Mononuclear cell (primary cell): ENCODE data around the gene BCL2L11. TPM values are rescaled to one million over a fixed set of nuclear protein-coding genes. Genes with fewer than 3 reads are reported as not detected.

ENCODE experiments used
- H3K27me3 ChIP-seq: 2 replicates; pipeline ENCODE4 v1.6.0; 2011; ENCODE audit warnings: low read length, control low read depth; ENCODE audit not compliant: insufficient read depth
- H3K4me1 ChIP-seq: 2 replicates; pipeline ENCODE4 v1.5.1; 2011; ENCODE audit warnings: mild to moderate bottlenecking, low read length, control low read depth; ENCODE audit not compliant: insufficient read depth
- H3K4me3 ChIP-seq: 2 replicates; pipeline ENCODE4 v1.5.1; 2011; ENCODE audit warnings: mild to moderate bottlenecking, low read length, moderate library complexity
- H3K9me3 ChIP-seq: 2 replicates; pipeline ENCODE4 v1.5.1; 2011; ENCODE audit warnings: low read depth, mild to moderate bottlenecking, control low read depth, low read length
- total RNA-seq: library from RNA; depleted of rRNA; stranded (reverse); fragments of >200 nt; gene quantifications from one replicate; pipeline ENCODE4 v1.2.3, GENCODE V29; 2012

Gene BCL2L11
- total RNA-seq, 1 donor: 53.2 TPM

DNA sequence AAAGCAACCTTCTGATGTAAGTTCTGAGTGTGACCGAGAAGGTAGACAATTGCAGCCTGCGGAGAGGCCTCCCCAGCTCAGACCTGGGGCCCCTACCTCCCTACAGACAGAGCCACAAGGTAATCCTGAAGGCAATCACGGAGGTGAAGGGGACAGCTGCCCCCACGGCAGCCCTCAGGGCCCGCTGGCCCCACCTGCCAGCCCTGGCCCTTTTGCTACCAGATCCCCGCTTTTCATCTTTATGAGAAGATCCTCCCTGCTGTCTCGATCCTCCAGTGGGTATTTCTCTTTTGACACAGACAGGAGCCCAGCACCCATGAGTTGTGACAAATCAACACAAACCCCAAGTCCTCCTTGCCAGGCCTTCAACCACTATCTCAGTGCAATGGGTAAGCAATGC, 3.0 kb downstream of the BCL2L11 start:
- H3K4me3 ChIP-seq: no peak overlapping the region
- H3K4me1 ChIP-seq: peaks cover 43% of the 10 kb centered on the region
- H3K9me3 ChIP-seq: no peaks in the 10 kb centered on the region
- H3K27me3 ChIP-seq: peaks cover 20% of the 10 kb centered on the region

DNA sequence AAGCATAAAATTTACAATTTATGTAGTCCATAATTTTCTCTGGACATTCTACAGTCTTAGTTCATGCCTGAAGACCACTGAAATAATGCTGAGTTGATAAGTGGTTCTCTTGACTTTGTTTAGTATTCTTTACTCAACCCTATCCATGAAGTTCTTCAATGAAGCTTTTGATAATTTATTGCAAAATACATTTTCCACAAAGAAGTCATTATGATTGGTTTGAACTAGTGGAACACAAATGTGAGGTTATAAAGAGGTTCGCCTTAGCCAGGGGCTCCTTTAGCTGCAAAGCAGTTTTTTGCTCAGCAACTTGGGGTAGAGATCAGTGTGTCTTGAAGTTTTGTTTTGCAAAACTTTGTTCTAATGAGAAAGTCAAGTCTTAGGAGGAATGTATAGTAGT, 5.9 kb downstream of the BCL2L11 start:
- peaks cover 6% of the 10 kb centered on the region for H3K27me3 ChIP-seq
- H3K4me3 ChIP-seq: no peak overlapping the region

DNA sequence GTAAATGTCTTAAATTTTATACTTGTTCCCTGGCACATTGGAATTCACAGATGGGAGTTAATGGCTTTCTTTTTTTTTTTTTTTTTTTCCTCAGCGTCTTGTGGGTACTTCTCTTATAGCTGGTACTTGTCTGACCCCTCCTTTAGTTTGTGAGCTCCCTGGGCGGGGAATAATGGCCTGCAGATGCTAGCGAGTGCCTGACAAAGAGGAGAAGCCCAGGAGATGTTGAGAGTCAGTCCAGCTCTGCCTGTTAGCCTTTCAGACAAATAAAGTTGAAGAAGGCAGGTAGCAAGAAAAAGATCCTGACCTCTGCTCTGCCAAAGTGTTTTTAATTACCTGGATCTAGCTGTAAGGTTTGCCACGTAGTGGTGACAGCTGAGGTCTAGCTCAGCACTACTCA, 6.6 kb downstream of the BCL2L11 start:
- Histone ChIP-seq H3K4me3 (no peak overlapping the region), H3K9me3 (no peaks in the 10 kb centered on the region), H3K27me3 (peaks cover 6% of the 10 kb centered on the region), H3K4me1 (peaks cover 17% of the 10 kb centered on the region)

More for the DNA sequence above, 5.9 kb downstream of the BCL2L11 start:
- Histone ChIP-seq H3K9me3 (no peaks in the 10 kb centered on the region), H3K4me1 (peaks cover 19% of the 10 kb centered on the region)

DNA sequence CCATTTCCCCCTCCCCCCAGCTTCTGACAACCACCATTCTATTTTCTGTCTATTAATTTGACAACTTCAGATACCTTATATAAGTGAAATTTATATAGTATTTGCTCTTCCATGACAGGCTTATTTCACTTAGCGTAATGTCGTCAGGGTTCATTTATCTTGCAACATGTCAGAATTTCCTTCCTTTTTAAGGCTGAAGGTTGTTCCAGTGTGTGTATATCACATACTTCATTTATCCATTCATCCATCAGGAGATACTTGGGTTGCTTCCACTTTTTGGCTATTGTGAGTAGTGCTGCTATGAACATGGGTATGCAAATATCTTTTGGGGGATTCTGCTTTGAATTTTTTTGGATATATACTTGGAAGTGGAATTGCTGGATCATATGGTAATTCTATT, 7.4 kb downstream of the BCL2L11 start:
- Histone ChIP-seq H3K4me1 (peaks cover 13% of the 10 kb centered on the region), H3K27me3 (peaks cover 6% of the 10 kb centered on the region), H3K9me3 (no peaks in the 10 kb centered on the region)

DNA sequence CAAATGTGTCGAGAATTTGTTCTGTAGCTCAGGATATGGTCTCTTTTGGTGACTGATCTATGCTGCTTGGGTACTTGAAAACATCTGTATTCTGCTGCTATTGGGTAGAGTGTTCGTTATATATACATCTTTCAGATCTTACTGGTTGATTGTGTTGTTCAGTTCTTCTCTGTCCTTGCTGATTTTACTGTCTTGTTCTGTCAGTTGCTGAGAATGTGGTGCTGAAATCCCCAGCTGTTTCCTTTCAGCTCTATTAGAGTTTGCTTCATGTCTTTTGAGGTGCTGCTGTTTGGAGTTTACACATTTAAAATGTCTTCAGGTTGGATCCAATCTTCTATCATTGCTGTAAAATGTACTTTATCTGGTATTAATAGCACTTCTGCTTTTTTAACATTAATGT, 12.9 kb downstream of the BCL2L11 start:
- H3K4me3 ChIP-seq: no peak overlapping the region
- no peaks in the 10 kb centered on the region for H3K4me1 ChIP-seq
- no peaks in the 10 kb centered on the region for H3K27me3 ChIP-seq
- H3K9me3 ChIP-seq: no peaks in the 10 kb centered on the region

More for the DNA sequence above, 7.4 kb downstream of the BCL2L11 start:
- no peak overlapping the region for H3K4me3 ChIP-seq

DNA sequence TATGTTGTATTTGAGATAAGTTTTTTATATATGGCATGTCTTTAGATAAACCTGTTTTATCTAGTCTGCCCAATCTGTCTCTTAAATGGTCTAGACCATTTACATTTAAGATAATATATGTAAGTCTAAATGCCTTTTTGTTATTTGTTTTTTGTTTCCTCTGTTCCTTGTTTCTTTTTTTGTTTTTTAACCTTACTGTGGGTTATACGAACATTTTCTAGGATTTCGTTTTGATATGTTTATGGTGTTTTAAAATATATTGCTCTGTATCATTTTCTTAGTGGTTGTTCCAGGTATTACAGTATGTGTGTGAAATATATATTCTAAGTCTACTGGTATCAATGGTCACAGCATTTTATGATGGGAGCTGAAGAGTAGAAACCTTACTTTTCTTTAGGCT, 13.3 kb downstream of the BCL2L11 start:
- no peak overlapping the region for H3K4me3 ChIP-seq
- no peaks in the 10 kb centered on the region for H3K4me1 ChIP-seq
- no peaks in the 10 kb centered on the region for H3K27me3 ChIP-seq
- H3K9me3 ChIP-seq: no peaks in the 10 kb centered on the region

DNA sequence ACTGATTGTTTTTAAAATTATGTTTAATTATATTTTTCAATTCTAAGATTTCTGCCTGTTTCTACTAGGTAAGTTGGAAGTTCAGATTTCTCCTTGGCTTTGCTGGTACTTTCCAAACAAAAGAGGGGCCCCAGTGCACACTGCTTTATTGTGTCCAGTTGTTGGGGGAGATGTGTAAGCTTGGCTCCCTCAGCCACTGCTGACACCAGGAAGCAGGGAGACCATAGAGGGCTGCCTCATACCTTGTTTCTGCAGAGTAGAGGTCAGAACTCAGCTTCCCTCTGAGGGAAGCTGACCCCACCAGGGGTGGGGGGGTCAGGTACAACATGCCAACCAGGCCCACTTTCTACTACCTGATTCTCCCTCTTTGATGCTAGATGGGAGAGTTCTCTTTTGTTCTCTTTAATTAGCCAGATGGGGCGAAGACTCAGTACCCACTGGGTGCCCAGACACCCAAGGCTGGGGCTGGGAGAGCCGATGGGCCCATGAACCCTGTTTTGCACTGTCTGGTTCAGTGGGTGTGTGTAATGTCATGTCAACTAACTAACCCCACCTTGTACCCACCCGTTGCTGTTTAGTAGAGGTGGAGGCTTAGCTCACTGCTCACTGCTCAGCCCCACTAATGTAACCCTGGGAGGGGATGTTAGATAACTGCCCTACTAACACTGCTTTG, 14.7 kb downstream of the BCL2L11 start:
- no peak overlapping the region for H3K4me3 ChIP-seq

DNA sequence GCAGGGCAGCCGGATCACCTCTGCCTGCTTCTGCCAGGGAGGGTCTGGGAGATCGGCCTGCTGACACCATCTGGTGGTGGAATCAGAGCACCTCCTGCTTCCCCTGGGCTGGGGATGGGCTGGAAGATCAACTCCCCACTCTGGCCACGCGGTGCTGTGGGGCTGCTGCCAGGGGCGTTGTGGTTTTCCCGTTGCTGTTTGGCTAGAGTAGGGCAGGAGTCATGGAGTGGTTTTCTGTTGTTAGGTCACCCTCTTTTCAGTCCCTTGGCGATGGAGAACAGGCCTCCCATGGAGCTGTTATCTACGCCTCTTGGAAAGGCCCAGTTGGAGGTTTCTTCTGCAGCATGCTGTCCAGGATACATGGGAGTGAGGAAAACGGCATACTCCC, 15.2 kb downstream of the BCL2L11 start:
- Histone ChIP-seq H3K9me3 (no peaks in the 10 kb centered on the region), H3K4me3 (no peak overlapping the region), H3K27me3 (no peaks in the 10 kb centered on the region), H3K4me1 (no peaks in the 10 kb centered on the region)

More for the DNA sequence above, 14.7 kb downstream of the BCL2L11 start:
- no peaks in the 10 kb centered on the region for H3K4me1 ChIP-seq
- no peaks in the 10 kb centered on the region for H3K27me3 ChIP-seq
- no peaks in the 10 kb centered on the region for H3K9me3 ChIP-seq

DNA sequence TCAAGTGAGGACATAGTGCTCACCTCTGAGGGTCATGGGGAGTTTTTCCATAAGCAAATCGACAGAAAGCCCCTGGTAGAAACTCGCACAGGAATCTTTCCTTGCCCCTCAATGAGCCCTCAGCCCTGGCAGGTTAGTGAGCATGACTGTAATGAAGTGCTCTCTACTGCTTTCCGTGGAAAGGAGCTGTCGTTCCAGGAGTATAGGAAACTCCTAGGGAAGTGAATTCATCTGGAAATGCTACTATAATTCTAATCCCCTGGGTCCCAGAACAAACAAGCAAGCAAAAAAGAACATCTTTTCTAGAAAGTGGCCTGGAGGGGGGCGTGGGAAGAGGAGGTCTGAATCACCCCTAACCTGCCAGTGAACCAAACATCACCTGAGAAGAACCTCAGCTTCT, 18.1 kb downstream of the BCL2L11 start:
- Histone ChIP-seq H3K4me3 (no peak overlapping the region), H3K27me3 (no peaks in the 10 kb centered on the region), H3K9me3 (no peaks in the 10 kb centered on the region), H3K4me1 (no peaks in the 10 kb centered on the region)

DNA sequence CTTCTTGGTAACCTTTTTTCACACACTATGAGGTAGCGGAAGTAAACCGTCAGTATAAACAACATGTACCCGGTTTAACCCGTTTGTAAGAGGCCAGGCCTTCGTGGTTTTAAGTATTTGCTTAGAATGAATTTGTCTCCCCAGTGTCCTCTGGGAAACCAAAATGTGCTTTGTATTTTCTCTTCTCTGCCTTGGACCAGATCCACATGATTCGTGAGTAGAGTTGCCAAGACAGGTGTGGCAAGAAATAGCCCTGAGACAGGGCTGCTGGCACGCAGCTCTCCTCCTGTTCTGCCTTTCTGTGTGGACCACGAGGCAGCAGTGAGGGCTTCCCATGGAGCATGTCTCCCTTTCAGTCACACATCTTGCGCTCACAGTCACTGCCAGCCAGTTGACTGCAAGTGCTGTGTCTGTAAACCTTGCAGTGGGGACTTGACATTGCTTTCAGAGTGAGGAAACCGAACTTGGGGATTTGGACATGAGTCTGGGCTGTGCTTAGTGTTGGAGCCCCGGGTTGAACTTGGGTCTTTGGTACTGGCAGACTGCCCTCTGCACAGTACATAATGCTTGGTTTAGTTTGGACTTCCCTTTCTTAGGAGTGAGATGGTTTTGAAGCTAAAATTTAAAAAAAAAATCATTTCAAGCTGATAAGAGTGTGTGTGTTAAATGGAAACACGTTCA, 19.1 kb downstream of the BCL2L11 start:
- Histone ChIP-seq H3K4me3 (no peak overlapping the region), H3K27me3 (no peaks in the 10 kb centered on the region), H3K9me3 (no peaks in the 10 kb centered on the region), H3K4me1 (no peaks in the 10 kb centered on the region)

DNA sequence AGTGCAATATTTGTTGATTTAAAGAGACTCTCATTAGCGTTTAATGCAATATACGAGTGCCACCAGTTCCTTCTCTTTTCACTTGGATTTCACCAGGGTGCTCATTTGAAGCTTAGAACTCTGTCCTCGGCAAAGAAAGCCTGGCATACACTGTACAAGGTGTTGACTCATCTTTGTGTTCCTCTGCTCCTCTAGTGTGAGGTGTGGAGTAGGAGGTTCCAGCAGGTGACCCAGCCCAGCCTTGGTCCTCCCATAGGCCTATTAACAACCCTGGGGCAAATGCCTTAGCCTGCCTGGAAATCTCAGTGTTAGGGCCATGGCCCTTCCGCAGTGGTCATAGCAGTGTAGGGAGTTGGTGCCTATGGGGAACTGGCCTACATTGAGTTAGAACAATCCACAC, 20.1 kb downstream of the BCL2L11 start:
- no peak overlapping the region for H3K4me3 ChIP-seq
- H3K27me3 ChIP-seq: no peaks in the 10 kb centered on the region
- H3K4me1 ChIP-seq: no peaks in the 10 kb centered on the region
- no peaks in the 10 kb centered on the region for H3K9me3 ChIP-seq

DNA sequence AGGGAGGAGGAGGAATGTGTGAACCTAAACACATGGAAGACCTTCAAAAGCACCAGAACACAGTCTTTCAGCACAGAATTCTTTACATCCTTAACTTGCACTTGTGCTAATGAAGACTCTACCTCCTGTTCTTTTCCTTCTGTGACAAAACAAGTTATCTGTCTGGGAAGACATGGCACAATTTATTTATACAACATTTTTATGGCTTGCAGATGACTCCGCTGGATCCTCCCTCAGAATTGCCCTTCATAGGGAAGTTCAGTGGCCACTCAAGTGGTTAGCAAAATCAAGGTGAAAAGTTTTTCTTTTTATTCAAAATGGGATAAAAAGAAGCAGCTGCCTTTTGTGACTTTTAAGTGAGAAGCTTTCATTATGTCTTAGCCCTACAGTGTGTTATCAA, 21.4 kb downstream of the BCL2L11 start:
- Histone ChIP-seq H3K9me3 (no peaks in the 10 kb centered on the region), H3K27me3 (no peaks in the 10 kb centered on the region), H3K4me3 (no peak overlapping the region), H3K4me1 (no peaks in the 10 kb centered on the region)

DNA sequence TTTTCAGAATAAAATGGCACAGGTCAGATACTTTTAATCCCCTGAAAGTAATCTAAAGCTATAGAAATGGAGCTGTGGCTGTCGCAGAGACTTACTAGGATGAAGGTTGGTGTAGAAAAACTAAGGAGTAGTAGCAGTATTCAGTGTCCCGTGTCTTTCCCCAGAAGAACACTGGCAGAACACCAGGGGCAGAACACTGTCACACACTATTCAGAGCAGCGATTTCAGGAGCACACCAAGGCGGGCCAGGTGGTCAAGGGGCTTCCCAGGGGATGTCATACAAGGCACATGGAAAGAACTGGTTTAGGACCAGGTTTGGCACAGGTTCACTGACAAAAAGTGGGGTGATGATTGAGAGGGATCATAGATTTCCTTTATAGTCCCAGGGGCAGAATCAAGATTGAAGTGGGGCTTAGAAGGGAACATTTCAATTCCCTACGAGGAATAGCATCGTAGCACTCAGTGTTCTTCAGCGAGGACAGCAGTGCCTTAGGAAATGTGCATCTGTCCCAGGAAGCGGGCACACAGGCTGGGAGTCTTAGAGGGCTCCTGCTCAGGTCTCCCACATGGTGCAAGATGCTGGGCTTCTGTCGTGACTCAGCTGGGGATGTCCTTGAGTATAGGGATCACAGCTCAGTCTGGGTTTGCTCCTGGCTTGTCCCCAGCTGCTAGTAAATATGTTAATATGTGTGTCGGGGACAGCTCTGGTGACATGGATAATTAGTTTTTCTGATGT, 22.6 kb downstream of the BCL2L11 start:
- H3K4me1 ChIP-seq: peaks cover 4% of the 10 kb centered on the region
- no peaks in the 10 kb centered on the region for H3K9me3 ChIP-seq
- no peaks in the 10 kb centered on the region for H3K27me3 ChIP-seq
- no peak overlapping the region for H3K4me3 ChIP-seq

DNA sequence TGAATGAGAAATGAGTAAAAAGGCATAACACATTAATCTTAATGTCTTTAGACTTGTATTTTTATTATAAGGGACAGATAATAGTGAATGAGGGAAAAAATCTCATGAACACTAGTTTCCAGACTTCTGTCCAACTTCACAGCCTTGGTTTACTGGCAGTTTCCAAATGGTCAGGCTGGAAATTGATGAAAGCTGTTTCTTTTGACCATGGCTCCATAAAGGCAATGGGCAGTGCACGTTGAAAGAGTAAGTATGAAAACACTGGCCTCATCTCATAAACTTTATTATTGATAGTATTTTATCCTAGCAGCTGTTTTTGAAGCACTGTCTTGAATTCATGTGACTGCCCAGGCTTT, 23.1 kb downstream of the BCL2L11 start:
- peaks cover 4% of the 10 kb centered on the region for H3K4me1 ChIP-seq
- no peaks in the 10 kb centered on the region for H3K27me3 ChIP-seq
- no peak overlapping the region for H3K4me3 ChIP-seq
- H3K9me3 ChIP-seq: no peaks in the 10 kb centered on the region

DNA sequence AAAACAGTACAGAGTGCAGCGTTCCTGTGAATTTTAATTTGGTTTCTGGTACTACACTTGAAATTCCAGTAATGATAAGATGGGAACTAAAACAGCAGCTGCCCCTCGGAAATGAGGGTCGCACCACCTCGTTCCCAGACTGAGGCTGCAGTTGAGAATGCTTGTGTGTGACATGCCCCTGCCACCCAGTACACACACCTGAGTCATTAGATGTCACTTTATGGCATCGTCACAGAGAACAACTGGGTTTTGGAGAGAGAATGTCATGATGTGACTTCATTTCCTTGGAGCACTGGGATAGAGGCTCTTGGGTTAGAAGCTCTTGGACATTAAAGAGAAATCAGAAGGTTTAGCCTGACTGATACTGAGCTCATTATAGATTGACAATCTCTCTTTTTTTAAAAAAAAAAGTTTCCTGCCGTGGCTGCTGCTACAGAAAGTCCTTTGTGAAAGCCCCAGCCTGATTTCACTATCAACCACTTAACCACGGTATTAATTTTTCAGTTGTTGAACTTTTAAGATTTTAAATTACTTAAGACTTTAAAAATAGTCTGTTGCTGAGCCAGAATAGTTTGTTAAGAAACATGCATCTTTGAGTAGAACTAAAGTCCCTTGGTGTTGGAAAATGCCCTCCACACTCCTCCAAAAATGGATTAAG, 24.5 kb downstream of the BCL2L11 start:
- H3K27me3 ChIP-seq: no peaks in the 10 kb centered on the region
- no peak overlapping the region for H3K4me3 ChIP-seq
- H3K9me3 ChIP-seq: no peaks in the 10 kb centered on the region
- H3K4me1 ChIP-seq: peaks cover 4% of the 10 kb centered on the region
